ENCODE data around the gene AK5. TPM values are rescaled to one million over a fixed set of nuclear protein-coding genes. Genes with fewer than 3 reads are reported as not detected.
A peak's percentile ranks its signal among the peaks of the same experiment; 100 is the strongest.

The AK5 gene
- total RNA-seq, 2 experiments from 2014 or later: 4.6 to 5.6 TPM

DNA sequence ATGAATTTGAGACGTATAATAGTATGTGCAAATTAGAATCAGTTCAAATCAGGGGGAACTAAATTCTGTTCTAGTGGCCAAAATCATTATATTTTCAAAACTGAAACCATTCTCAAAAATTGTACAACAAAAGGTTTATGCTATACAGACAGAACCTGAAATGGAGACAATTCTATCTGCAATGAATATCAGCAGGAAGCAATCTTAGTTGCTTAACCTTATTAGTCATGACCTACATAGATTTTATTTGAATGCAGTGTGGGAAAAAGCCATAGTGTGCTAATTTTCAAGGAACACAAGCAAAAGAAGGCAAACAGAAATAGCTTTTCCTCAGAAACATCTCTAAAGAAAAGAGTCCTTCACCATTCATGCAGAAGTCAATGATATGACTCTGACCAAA is 6.5 kb downstream of the AK5 start:
- no peak overlapping the region for H3K4me3 Mint-ChIP-seq
- peaks cover 3% of the 10 kb centered on the region for H3K4me1 Mint-ChIP-seq (ENCODE audit: low read depth)
- intact Hi-C loops (cut with micrococcal nuclease): no loop called here
- no peak for TF ChIP-seq CTCF (IDR thresholded peaks at IDR 0.05)
- POLR2A ChIA-PET: no interaction called here
- H3K36me3 Mint-ChIP-seq (ENCODE audit: low read depth): no peaks in the 10 kb centered on the region
- H3K9me3 Mint-ChIP-seq: no peaks in the 10 kb centered on the region
- DNase-seq (no peak), ATAC-seq (no peak)
- H3K27ac Mint-ChIP-seq: no peak overlapping the region
- peaks cover 2% of the 10 kb centered on the region for H3K27me3 Mint-ChIP-seq
- CTCF ChIA-PET: no interaction called here

DNA sequence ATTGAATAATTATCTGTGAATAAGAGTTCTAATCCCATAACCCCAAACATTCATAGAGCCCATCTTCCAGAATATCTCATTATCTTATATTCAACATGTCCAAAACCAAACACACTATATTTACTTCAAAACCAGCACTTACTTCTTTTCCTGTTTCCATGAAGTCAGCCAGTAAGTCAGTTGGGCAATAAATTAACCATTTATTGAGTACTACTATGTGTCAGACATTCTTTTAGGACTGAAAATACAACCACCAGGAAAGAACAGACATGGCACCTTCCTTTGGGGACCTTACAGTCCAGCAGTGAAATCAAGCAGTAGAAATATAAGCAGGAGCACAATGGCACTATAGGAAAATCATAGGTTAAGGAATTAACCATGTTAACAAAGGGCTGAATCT is 8.8 kb downstream of the AK5 start:
- H3K4me1 Mint-ChIP-seq (ENCODE audit: low read depth): no peaks in the 10 kb centered on the region
- H3K27ac Mint-ChIP-seq: no peak overlapping the region
- DNase-seq (no peak), ATAC-seq (no peak)
- no peaks in the 10 kb centered on the region for H3K9me3 Mint-ChIP-seq
- no peaks in the 10 kb centered on the region for H3K36me3 Mint-ChIP-seq (ENCODE audit: low read depth)
- H3K27me3 Mint-ChIP-seq: no peaks in the 10 kb centered on the region
- no peak for TF ChIP-seq CTCF (IDR thresholded peaks at IDR 0.05)
- ChIA-PET POLR2A (no interaction called here), CTCF (interaction anchor here (1.1 to 1.3 kb wide), 2 partner anchors 12 to 24 kb away, joined by 3 read pairs; no protein-coding TSS in a partner anchor)
- H3K4me3 Mint-ChIP-seq: no peak overlapping the region
- intact Hi-C loops (cut with micrococcal nuclease): no loop called here

DNA sequence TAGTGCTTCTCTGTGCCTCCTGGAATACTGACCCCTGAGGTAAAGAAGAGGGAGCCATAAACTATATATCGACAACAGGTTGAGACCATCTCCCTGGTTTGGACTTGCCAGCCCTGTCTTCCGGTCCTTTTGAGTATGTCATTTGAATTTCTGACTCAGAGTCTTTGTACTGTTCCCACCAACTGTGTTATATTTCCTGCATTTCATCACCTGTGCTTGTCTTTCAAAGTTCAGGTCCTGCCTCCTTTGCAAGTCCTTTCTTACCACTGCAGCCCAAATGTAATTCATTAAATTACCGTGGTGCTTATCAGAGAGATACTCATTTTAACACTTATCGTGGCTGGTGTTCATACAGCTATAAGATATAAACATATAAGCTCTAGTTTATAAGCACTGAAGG is 10.7 kb downstream of the AK5 start:
- intact Hi-C loops (cut with micrococcal nuclease): no loop called here
- H3K4me1 Mint-ChIP-seq (ENCODE audit: low read depth): no peaks in the 10 kb centered on the region
- H3K36me3 Mint-ChIP-seq (ENCODE audit: low read depth): no peaks in the 10 kb centered on the region
- ATAC-seq: no peak
- CTCF ChIA-PET: no interaction called here
- POLR2A ChIA-PET: no interaction called here
- H3K9me3 Mint-ChIP-seq: no peaks in the 10 kb centered on the region
- TF ChIP-seq CTCF (IDR thresholded peaks at IDR 0.05): no peak
- H3K27ac Mint-ChIP-seq: no peak overlapping the region
- no peaks in the 10 kb centered on the region for H3K27me3 Mint-ChIP-seq
- DNase-seq: no peak
- H3K4me3 Mint-ChIP-seq: no peak overlapping the region

DNA sequence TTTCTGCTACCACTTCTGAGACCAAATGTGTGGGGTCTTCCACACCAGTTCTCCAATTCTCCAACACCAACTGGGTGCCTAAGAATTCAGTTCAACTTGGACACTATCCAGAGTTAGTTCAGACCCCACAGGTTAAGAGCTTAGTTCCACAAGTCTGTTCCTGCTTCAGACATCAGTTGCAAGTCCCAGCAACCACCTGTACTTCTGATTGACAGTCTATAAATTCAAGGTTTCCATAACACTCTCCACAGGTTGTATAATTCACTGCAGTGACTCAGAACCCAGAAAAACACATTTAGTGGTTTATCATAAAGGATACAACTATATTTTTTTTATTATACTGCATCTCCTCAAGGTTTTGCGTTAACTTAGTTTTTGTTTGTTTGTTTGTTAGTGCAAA is 18.7 kb downstream of the AK5 start:
- no peak for ATAC-seq
- ChIA-PET CTCF (no interaction called here), POLR2A (no interaction called here)
- Mint-ChIP-seq H3K27ac (no peak overlapping the region), H3K4me1 (ENCODE audit: low read depth) (peaks cover 7% of the 10 kb centered on the region), H3K36me3 (ENCODE audit: low read depth) (no peaks in the 10 kb centered on the region), H3K9me3 (peaks cover 1% of the 10 kb centered on the region), H3K27me3 (no peaks in the 10 kb centered on the region), H3K4me3 (no peak overlapping the region)
- no peak for TF ChIP-seq CTCF (IDR thresholded peaks at IDR 0.05)
- intact Hi-C loops (cut with micrococcal nuclease): no loop called here
- DNase-seq: no peak

- Mint-ChIP-seq H3K36me3 (ENCODE audit: low read depth) (peaks cover 3% of the 10 kb centered on the region), H3K27ac (peak overlapping the region; percentile 20), H3K4me1 (ENCODE audit: low read depth) (peaks cover 19% of the 10 kb centered on the region), H3K9me3 (peaks cover 7% of the 10 kb centered on the region), H3K4me3 (no peak overlapping the region), H3K27me3 (no peaks in the 10 kb centered on the region)
- DNase-seq (peak; percentile 21), ATAC-seq (peak; percentile 37)
- intact Hi-C loops (cut with micrococcal nuclease): no loop called here
- POLR2A ChIA-PET: interaction anchor here (0.6 kb wide), 1 partner anchor 29 kb away, joined by 3 read pairs; no protein-coding TSS in a partner anchor
- CTCF ChIA-PET: interaction anchor here (1.2 kb wide), 2 partner anchors 13 to 230 kb away, joined by 3 to 4 read pairs; no protein-coding TSS in a partner anchor
- no peak for TF ChIP-seq CTCF (IDR thresholded peaks at IDR 0.05)
Measured at GRCh38 chr1:77303387-77303786, 21.6 kb downstream of the AK5 start.
